Measurements from ENCODE around the gene KRT6C.
"Not testable (repeated sequence)": the region's sequence is repeated elsewhere in the genome, so short reads cannot be mapped to it uniquely, and the experiment has no call there.

KRT6C gene

DNA sequence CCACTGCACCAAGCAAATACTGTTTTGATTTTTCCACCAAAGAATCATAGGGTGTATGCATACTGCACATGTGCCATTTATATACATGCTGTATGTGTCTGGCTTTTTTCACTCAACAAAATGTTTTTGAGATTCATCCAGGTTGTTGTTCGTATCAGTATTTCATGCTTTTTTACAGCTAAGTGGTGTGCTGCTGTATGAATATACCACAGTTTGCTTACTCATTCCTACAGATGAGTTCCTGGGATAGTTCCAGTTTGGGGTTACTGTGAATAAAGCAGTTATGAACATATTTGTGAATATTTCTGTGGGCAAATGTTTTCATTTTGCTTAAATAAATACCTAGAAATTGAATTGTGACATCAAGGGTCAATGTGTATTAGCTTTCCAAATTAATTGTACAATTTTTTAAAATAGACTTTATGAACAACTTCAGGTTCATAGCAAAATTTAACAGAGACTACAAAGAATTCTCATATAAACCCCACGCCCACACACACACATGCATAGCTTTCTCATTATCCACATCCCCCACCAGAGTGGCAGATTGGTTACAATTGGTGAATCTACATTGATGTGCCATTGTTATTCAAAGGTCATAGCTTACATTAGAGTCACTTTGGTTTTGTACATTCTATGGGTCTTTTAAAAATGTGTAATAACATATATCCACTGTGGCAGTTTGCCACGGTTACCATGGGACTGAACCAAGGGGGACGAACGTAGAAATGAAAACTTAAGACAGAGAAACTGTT is 26.4 kb upstream of the KRT6C start:
- no peak for DNase-seq

DNA sequence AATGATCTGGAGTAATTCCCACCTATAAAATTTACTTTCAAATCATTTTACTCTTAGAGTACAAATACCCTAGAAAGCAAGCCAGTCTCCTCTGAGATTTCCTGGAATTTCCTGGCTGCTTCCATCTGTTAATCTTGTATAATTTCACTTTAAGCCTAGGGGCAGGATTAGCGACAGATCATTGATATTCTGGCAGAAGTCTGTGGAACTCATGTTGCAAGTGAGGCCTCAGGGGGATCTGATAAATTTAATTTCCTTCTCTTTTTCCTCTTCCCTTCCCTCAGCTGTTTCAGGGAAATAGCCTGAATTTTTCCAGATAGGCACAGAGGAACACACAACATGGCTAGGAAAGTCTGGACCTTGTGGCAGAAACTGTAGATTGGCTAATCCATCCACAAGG is 25.3 kb upstream of the KRT6C start:
- DNase-seq = no peak

DNA sequence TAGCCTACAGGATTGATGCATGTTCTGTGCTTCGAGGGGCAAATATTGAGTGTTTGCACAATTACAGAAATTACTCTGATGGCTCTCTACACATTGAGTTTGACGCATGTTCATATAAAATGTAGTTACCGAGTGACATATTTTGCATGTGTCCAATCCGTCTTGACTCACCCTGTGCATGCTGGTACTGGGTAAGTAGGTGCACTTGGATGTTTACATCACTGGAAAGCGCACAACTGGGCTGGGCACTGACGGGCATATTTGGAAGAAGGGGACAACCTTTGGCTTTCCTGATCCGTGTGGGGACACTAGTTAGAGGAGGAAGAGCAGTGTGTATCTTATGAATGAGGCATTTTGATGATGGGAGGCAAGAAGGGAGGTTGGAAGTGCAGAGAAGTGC is 24.4 kb upstream of the KRT6C start:
- DNase-seq = no peak

- no peak for DNase-seq
Measured at GRCh38 chr12:52496590-52497071, 23.0 kb upstream of the KRT6C start.

- DNase-seq = no peak
Measured at GRCh38 chr12:52496054-52496453, 22.4 kb upstream of the KRT6C start.

DNA sequence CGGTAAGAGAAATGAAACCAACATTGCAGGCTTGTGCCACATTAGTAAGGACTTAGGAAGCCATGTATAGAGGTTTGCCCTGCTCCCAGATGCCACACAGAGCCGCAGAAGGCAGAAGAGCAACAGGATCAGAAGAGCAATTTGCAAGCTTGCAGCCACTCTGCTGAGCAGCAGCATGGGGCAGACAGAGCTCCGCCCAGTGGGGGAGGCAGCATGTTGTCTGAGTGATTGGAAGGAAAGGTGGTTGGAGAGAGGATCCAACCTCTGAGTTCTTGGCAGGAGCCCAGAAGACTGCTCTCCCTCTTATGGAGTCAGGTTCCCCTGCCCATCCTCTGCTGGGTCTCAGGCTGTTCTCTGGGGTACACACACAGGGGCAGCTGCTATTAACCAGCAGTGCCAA is 21.8 kb upstream of the KRT6C start:
- no peak for DNase-seq

DNA sequence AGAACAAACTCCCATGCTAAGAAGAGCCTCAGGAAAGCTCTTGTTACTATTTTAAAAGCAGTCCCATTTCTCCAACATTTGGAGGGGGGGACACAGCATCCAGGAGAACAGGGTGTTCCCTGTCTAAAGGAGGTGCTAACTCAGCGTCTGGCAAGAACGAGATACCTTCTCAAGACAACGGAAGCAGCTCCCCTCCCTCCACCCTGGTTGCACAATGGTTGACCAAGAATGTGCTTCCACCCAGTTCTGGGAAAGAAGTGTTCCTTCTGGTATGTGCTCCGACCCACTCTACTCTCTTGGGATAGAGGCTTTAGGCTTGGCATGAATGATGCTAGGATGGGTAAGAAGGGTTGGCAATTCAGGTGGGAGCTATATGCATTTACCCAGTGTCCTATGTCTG is 20.9 kb upstream of the KRT6C start:
- DNase-seq = no peak

DNA sequence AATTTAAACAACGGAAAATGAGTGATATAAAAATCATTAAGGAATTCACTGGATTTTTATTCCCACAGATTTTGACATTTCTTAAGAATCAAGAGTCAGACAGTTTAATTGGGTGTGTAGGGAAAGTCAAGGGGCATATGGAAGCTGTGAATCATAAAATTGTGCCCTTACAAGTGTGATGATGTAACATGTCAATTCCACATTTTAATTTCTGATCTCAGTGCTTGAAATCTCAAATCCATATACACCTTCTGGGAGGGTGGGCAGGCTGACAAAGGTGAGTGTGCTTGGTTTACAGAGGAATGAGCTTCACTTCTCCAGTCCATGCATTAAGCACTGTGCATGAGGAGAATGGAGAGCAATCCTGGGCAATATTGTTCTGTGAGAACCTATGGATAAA is 20.5 kb upstream of the KRT6C start:
- DNase-seq = no peak

DNA sequence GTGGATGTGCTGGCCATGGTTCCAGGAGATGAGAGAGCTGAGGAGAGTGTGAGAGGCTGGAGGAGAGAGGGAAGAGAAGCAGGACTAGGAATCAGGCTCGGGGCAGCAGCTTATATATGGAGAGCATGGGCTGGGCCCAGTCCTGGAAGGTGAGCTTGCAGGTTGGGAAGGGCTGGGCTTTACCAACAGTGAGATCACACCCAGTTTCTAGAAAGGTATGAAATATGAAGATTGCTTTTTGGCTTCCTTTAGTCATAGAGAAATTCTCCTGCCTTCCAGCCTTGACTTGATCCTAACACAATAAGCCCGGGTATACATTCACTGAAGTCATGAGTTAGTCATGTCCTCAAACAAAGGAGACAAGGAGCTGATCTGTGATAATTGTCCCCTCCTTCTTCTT is 19.6 kb upstream of the KRT6C start, which contains the start of gene KRT6A:
Gene KRT6A (minus strand): TSS at position 86 of the 400 bp plus-strand sequence. CDS start 69 bp downstream, at position 17.
- no peak for DNase-seq

DNA sequence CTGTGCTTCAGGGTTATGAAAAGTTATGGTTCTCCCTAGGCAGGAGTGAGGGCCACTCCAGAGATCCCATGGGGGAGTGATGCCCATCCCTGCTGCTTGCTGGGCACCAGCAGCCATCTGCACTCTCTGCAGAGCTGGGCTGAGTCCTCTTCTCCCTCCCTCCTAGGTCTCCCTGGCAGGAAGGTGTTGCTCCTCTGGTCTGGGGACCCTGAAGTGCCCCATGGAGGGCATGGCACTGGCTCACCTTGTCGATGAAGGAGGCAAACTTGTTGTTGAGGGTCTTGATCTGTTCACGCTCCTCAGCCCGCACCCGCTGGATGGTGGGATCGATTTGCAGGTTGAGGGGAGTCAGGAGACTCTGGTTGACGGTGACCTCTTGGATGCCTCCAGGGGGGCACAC is 18.8 kb upstream of the KRT6C start:
- not testable (repeated sequence) for DNase-seq

- DNase-seq = not testable (repeated sequence)
Measured at GRCh38 chr12:52491495-52491894, 17.9 kb upstream of the KRT6C start.

GRCh38 chr12:52488736-52489135 is 15.1 kb upstream of the KRT6C start:
- DNase-seq = no peak

DNA sequence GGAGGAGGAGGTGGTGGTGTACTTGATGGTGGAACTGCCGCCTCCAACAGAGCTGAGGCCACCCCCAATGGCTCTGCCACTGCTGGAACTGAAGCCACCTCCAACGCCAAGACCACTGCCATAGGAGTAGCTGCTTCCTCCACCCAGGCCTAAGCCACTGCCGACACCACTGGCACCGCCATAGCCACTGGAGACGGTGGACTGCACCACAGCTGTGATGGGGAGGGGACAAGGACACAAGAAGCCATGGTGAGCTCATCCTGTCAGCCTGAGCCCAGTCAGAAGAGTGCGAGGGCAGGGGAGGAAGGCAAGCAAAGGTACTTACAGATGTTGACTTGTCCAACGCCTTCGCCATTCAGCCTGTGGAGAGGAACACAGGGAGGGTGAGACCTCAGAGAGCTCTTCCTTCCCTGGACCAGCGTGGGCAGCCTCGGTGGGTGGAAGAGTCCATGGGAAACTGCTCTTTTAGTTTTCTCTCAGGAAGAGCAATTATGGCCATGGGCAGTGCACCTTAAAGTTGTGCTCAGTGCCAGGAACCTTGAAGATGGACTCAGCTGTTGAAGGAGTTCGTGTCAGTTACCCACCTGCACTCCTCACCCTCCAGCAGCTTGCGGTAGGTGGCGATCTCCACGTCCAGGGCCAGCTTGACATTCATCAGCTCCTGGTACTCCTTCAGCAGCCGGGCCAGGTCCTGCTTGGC is 14.3 kb upstream of the KRT6C start:
- DNase-seq = not testable (repeated sequence)

- no peak for DNase-seq
Measured at GRCh38 chr12:52487211-52487610, 13.6 kb upstream of the KRT6C start.

- DNase-seq = no peak
Measured at GRCh38 chr12:52486166-52487105, 12.8 kb upstream of the KRT6C start.

- DNase-seq = no peak
Measured at GRCh38 chr12:52480073-52480472, 6.5 kb upstream of the KRT6C start.

DNA sequence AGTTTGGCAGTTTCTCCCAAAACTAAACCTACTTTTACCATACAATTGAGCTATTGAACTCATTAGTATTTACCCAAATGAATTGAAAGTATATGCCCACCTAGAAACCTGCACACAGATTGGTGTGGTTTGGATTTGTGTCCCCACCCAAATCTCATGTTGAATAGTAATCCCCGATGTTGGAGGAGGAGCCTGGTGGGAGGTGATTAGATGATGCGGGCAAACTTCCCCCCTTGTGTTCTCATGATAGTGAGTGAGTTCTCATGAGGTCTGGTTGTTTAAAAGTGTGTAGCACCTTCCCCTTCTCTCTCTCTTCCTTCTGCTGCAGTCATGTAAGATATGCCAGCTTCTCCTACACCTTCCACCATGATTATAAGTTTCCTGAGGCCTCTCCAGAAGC is 4.0 kb upstream of the KRT6C start:
- DNase-seq = no peak

GRCh38 chr12:52474212-52474611 is 607 bp upstream of the KRT6C start:
- DNase-seq = no peak

DNA sequence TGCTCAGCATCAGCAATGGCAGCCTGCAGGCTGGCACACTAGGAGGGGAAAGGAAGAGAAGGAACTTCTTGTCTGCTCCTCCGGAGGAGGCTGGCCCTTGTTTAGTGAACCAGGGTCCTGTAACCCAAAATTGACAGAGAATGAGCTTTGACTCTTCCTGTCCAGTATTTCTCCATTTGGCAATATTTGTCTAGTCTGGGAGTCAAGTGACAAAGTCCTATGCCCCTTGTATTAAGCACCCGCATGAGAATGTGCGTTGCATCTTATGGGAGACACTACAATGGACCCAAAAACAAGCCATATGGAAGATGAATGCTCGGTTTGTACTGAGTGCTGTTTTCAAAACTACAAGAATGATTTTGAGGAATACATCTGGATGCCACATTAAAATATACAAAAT is 3.8 kb downstream of the KRT6C start:
- no peak for DNase-seq

DNA sequence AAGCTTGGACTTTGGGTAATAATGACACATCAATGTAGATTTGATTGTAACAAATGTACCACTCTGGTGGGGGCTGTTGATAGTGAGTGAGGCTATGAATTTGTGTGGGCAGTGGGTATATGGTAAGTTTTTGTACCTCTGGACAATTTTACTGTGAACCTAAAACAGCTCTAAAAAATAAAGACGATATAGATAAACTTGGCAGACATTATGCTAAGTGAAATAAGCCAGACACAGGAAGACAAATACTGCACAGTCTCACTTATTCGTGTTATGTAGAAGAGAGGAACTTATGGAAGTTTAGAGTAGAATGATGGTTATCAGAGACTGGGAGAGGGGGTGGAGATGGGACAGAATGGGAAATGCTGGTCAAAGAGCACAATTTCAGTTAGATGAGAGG is 8.7 kb downstream of the KRT6C start:
- DNase-seq = no peak

DNA sequence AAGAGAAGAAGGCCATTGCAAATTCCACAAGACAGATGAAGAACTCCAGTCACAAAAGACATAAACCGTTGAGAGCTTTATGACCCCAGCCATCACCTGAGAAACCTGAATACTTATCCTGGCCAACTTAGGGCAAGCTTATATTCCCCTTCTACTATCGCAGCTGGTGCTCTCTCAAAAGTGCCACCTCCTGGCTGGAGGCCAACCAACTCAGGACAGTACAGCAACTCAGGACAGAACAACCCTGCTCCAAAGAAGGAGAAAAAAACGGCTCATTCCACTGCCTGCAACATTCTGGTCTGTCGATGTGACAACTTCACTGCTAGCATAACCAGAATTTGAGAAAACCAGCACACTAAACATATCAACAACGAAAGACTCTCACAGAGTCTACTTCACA is 11.9 kb downstream of the KRT6C start:
- DNase-seq = no peak

- no peak for DNase-seq
Measured at GRCh38 chr12:52458861-52459260, 14.7 kb downstream of the KRT6C start.

- no peak for DNase-seq
Measured at GRCh38 chr12:52455821-52456220, 17.8 kb downstream of the KRT6C start.

Data from CD4-positive, alpha-beta T cell treated with Interleukin-15 for 1 hour (primary cell).